KMS-11 (cell line): ENCODE data around the gene MYPN.
"Not testable (repeated sequence)": the region's sequence is repeated elsewhere in the genome, so short reads cannot be mapped to it uniquely, and the experiment has no call there.

ENCODE experiments used
- H2AFZ ChIP-seq: fragments of 200-600 bp; sonication (generic); 2 replicates; pipeline ENCODE4 v1.6.1; 2016; ENCODE audit warnings: antibody characterized with exemption, mixed run types, low read depth
- H3K27ac ChIP-seq: fragments of 200-600 bp; sonication (generic); 2 replicates; pipeline ENCODE4 v1.6.1; 2016; ENCODE audit warnings: mild to moderate bottlenecking, mixed run types
- H3K27me3 ChIP-seq: fragments of 200-600 bp; sonication (generic); 2 replicates; pipeline ENCODE4 v1.6.1; 2017; ENCODE audit warnings: mild to moderate bottlenecking, low read depth, mixed run types, moderate library complexity; ENCODE audit not compliant: insufficient read depth
- H3K36me3 ChIP-seq: fragments of 200-600 bp; sonication (generic); 2 replicates; pipeline ENCODE4 v1.6.1; 2017; ENCODE audit warnings: mild to moderate bottlenecking, mixed run types; ENCODE audit not compliant: insufficient read depth
- H3K4me1 ChIP-seq: fragments of 200-600 bp; sonication (generic); 2 replicates; pipeline ENCODE4 v1.6.1; 2016; ENCODE audit warnings: mild to moderate bottlenecking, low read depth, mixed run types; ENCODE audit not compliant: poor library complexity, severe bottlenecking
- H3K4me2 ChIP-seq: fragments of 200-600 bp; sonication (generic); 2 replicates; pipeline ENCODE4 v1.7.0; 2016; ENCODE audit warnings: mild to moderate bottlenecking, mixed run types
- H3K4me3 ChIP-seq: fragments of 200-600 bp; sonication (generic); IDR thresholded peaks from 2 replicates; pipeline ENCODE4 v1.6.1; 2017; ENCODE audit warnings: low read depth, low read length, mixed read lengths; ENCODE audit not compliant: insufficient read depth
- H3K79me2 ChIP-seq: fragments of 200-600 bp; sonication (generic); 2 replicates; pipeline ENCODE4 v1.6.1; 2016; ENCODE audit warnings: low read depth, mixed run types; ENCODE audit not compliant: insufficient read depth
- H3K9ac ChIP-seq: fragments of 200-600 bp; sonication (generic); 2 replicates; pipeline ENCODE4 v1.6.1; 2016; ENCODE audit warnings: mild to moderate bottlenecking, mixed run types
- H4K20me1 ChIP-seq: fragments of 200-600 bp; sonication (generic); 2 replicates; pipeline ENCODE4 v1.6.1; 2016; ENCODE audit warnings: mild to moderate bottlenecking, mixed run types; ENCODE audit not compliant: insufficient read depth
- TF ChIP-seq, protein P1 (sequence below): fragments of 200-600 bp; sonication (generic); conservative IDR thresholded peaks from 2 replicates; pipeline ENCODE4 v1.6.1; 2017; ENCODE audit warnings: low read depth, mild to moderate bottlenecking, antibody characterized with exemption, low read length, moderate library complexity, mixed read lengths

Gene MYPN

DNA sequence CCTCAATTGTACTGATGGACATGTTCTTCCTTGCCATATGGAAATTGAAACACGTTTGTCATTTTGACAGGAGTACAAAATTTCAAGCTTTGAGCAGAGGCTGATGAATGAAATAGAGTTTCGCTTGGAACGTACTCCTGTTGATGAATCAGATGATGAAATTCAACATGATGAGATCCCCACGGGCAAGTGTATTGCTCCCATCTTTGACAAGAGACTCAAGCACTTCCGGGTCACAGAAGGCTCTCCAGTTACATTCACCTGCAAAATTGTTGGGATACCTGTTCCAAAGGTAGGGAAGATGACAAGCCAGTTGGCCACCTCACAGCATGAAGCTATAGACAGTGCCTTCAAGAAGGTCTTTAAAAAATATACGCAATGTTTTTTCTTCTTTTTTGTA lies 79.5 kb downstream of the MYPN start:
- Histone ChIP-seq H3K27me3 (no peaks in the 10 kb centered on the region), H3K4me1 (no peaks in the 10 kb centered on the region), H3K9ac (no peak overlapping the region), H3K27ac (no peak overlapping the region), H3K4me2 (no peak overlapping the region), H3K79me2 (no peaks in the 10 kb centered on the region), H2AFZ (no peak overlapping the region), H3K4me3 (no peak overlapping the region), H3K36me3 (no peaks in the 10 kb centered on the region), H4K20me1 (no peaks in the 10 kb centered on the region)
- TF ChIP-seq, protein P1, sequence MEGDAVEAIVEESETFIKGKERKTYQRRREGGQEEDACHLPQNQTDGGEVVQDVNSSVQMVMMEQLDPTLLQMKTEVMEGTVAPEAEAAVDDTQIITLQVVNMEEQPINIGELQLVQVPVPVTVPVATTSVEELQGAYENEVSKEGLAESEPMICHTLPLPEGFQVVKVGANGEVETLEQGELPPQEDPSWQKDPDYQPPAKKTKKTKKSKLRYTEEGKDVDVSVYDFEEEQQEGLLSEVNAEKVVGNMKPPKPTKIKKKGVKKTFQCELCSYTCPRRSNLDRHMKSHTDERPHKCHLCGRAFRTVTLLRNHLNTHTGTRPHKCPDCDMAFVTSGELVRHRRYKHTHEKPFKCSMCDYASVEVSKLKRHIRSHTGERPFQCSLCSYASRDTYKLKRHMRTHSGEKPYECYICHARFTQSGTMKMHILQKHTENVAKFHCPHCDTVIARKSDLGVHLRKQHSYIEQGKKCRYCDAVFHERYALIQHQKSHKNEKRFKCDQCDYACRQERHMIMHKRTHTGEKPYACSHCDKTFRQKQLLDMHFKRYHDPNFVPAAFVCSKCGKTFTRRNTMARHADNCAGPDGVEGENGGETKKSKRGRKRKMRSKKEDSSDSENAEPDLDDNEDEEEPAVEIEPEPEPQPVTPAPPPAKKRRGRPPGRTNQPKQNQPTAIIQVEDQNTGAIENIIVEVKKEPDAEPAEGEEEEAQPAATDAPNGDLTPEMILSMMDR: no peak

DNA sequence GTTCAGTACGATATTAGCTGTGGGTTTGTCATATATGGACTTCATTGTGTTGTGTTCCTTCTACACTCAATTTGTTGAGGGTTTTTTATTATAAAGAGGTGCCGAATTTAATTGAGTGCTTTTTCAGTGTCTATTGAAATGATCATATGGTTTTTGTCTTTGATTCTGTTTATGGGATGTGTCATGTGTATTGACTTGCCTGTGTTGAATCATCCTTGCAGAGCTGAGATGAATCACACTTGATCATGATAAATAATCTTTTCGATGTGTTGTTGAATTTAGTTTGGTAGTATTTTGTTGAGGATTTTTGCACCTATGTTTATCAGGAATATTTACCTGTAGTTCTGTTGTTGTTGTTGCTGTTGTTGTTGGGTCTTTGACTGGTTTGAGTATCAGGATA lies 82.8 kb downstream of the MYPN start:
- Histone ChIP-seq H4K20me1 (no peaks in the 10 kb centered on the region), H3K79me2 (no peaks in the 10 kb centered on the region), H3K4me1 (no peaks in the 10 kb centered on the region), H3K9ac (no peak overlapping the region), H2AFZ (no peak overlapping the region), H3K27ac (no peak overlapping the region), H3K4me2 (no peak overlapping the region), H3K4me3 (no peak overlapping the region), H3K36me3 (no peaks in the 10 kb centered on the region), H3K27me3 (no peaks in the 10 kb centered on the region)
- TF ChIP-seq, protein P1: no peak

DNA sequence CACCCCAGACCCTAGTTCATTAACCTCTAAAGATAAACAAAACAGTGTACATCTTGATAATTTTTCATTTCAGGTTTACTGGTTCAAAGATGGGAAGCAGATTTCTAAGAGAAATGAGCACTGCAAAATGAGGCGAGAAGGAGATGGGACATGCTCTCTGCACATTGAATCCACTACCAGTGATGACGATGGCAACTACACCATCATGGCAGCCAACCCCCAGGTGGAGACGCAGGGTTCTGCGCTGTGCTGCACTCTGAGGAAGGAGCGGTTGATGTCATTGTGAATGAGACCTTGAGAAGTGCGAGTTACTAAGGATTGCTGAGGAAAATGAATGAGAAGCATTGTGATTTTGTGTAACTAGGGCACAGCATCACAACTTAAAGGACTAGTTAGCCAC lies 85.0 kb downstream of the MYPN start:
- Histone ChIP-seq H2AFZ (no peak overlapping the region), H3K4me1 (no peaks in the 10 kb centered on the region), H3K4me2 (no peak overlapping the region), H3K27ac (no peak overlapping the region), H3K79me2 (no peaks in the 10 kb centered on the region), H3K36me3 (no peaks in the 10 kb centered on the region), H4K20me1 (no peaks in the 10 kb centered on the region), H3K27me3 (no peaks in the 10 kb centered on the region), H3K9ac (no peak overlapping the region), H3K4me3 (no peak overlapping the region)
- TF ChIP-seq, protein P1: no peak

DNA sequence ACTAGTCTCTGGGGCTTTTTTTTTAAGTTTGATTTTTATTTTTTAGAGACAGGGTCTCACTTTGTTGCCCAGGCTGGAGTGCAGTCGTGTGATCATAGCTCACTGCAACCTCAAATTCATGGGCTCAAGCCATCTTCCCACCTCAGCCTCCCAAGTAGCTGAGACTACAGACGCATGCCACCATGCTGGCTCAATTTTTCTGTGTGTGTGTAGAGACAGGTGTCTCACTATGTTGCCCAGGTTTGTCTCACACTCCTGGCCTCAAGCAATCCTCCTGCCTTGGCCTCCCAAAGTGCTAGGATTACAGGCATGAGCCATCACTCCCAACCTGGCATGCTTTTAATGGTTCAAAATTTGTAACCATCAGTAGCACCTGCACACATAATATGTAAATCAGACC lies 86.5 kb downstream of the MYPN start:
- not testable (repeated sequence) for H3K4me3 ChIP-seq, H4K20me1 ChIP-seq, H3K79me2 ChIP-seq, H3K4me2 ChIP-seq, H3K4me1 ChIP-seq, H3K27ac ChIP-seq, H3K9ac ChIP-seq, H2AFZ ChIP-seq, H3K27me3 ChIP-seq, H3K36me3 ChIP-seq

DNA sequence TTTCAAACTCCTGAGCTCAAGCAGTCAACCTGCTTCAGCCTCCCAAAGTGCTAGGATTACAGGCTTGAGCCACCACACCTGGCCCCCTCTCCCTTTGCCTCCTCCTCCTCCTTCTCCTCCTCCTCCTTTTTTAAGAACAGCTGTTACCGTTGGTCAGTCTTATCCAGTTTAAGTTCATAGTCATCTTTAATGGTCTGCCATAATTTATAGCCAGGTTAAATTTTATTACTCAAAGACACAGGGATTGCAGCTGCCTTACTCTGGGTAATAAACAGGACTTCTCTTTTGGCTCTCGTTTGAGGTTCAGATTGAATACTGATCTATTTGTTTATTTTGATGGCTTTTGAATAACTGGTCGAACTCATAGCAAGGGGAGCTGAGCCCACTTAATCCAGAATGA lies 87.4 kb downstream of the MYPN start:
- Histone ChIP-seq H3K27me3 (no peaks in the 10 kb centered on the region), H3K79me2 (no peaks in the 10 kb centered on the region), H3K9ac (no peak overlapping the region), H3K36me3 (no peaks in the 10 kb centered on the region), H3K4me1 (no peaks in the 10 kb centered on the region), H3K4me3 (no peak overlapping the region), H2AFZ (no peak overlapping the region), H3K27ac (no peak overlapping the region), H3K4me2 (no peak overlapping the region), H4K20me1 (no peaks in the 10 kb centered on the region)
- TF ChIP-seq, protein P1: no peak
